Esophagus squamous epithelium (tissue), 4 donors: ENCODE measurements around the gene CANT1.

ENCODE experiments used
- CTCF ChIP-seq, 6 experiments: fragments of 450-650 bp in 4 of 6; fragments of 200-600 bp in 2 of 6; sonication (generic) in 2 of 6; IDR thresholded peaks; one replicate each; pipeline ENCODE4 v1.5.1; 2016 to 2019; ENCODE audit warnings: antibody characterized with exemption in 6 of 6, mild to moderate bottlenecking in 4 of 6, moderate library complexity in 4 of 6
- POLR2A ChIP-seq, 4 donors: fragments of 450-650 bp; IDR thresholded peaks; one replicate each; pipeline ENCODE4 v1.6.1; 2017; ENCODE audit warnings: antibody characterized with exemption in 4 of 4, mild to moderate bottlenecking in 4 of 4, moderate library complexity in 3 of 4

GRCh38 chr17:78993981-78994671, 15.4 kb downstream of the CANT1 start:
- no peak for TF ChIP-seq CTCF (IDR thresholded peaks at IDR 0.05)
- no peak for TF ChIP-seq POLR2A (IDR thresholded peaks at IDR 0.05)
